NCI-H524 treated with DMSO at 0.1 percent for 48 hours (cell line): Measurements from ENCODE around the gene CLPX.
A peak's percentile ranks its signal among the peaks of the same experiment; 100 is the strongest.
"Not testable (repeated sequence)": the region's sequence is repeated elsewhere in the genome, so short reads cannot be mapped to it uniquely, and the experiment has no call there.

Experiments used
- DNase-seq: peaks from one replicate; lab custom pipeline; 2025; lab: John Stamatoyannopoulos, UW

The CLPX gene

DNA sequence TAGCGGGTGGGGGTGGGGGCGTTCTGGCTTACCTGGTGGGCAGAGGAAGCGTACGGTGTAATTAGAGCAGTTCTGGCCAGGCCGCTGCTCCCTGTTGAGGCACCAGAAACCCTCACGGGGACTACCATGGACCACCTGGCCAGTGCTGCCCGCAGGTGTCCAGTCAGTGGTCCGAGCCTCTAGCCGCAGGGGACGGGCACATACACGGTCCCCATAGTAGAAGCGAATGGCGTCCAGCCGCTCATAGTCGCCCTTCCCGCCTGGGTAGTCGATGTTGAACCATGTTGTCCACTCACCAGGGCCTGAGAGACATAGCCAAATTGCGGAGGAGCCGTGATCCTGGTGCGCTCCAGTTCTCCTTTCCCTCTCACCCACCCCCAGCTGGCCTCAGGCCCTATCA lies 21.6 kb upstream of the CLPX start:
- no peak for DNase-seq

DNA sequence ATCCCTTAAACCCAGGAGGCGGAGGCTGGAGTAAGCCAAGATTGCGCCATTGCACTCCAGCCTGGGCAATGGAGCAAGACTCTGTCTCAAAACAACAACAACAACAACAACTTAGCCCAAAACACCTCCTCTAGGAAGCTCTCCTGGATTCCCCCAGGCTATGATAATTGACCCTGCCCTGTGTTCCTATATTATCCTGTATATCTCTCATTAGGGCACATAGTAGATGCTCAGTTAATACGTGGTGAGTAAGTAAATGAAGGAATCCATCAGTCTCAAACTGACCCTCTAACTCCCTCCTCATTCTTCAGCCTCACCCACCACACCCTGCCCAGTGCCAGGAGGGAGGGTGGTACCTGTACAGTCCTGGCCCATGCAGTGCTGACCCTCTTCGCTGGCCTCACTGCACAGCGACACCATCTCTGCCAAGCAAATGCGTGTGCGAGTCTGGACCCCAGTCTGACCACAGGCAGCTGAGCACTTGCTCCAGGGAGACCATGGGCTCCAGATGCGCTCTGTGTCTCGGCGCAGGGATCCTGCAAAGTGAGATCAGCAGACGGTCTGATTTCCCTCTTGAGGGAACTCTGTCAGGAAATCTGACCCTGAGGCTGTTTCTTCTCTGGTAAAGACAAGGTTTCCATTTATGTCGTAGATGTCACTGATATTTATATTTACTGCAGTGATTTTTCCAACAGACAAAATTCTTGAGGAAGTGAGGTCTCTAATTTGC lies 20.0 kb upstream of the CLPX start:
- DNase-seq, result no peak

DNA sequence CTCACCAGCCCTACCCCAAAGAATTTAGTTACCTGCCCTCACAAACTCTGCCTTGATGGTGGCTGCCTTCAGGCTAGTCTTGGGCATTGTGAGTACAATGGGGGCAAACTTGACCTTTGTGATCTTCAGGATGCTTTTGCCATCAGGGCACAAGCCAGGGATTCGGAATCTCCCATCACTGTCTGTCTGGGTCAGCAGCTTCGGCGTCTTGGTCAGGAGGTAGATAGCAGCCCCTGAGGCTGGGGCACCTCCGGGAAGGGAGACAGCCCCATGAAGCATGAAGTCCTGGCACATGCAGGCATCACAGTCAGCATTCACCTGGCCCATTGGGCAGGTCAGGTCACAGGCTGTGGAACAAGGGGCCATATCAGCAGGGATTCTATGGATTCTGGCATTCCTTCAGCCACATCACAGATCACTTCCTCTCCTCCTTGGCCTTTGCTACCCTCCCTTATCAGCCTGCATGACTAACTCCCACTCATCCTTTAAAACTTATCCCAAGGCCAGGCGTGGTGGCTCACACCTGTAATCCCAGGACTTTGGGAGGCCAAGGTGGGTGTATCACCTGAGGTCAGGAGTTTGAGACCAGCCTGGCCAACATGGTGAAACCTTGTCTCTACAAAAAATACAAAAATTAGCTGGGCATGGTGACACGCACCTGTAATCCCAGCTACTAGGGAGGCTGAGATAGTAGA lies 19.2 kb upstream of the CLPX start:
- no peak for DNase-seq

DNA sequence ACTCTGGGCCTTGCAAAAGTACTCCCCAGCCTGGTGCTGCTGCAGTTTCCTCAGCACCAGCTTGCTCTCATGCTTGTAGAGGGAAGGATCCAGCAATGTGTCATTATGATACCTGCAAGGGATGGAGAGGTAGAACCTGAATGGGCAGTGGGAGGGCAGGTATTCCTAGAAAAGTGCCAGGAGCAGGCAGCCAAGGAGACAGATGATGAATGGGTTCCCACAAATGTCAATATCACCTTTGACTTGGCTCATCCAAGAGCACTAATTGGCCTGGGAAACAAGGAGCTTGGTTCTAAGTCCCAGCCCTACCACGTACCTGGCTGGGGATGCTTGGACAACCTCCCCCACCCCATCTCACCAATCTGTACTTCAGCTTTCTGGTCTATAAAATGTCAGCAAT lies 16.8 kb upstream of the CLPX start:
- no peak for DNase-seq

DNA sequence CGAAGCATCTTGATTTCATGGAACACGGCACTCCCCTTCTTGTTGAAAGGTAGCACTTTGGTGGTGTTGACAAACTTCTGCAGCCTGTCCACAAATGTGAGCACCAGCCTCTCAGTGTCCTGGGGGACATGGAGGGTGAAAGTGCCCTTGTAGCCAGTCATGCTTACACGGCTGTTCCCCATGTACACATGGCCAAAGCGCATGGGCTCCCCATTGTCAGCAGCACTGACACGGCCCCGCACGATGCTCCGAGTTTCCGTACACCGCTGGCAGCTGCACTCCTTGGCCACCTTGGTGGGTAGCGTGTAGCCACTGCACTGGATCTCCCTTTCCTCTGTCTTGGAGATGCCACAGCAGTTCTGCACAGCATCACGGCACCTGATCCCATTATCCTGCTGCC lies 13.4 kb upstream of the CLPX start:
- DNase-seq, result no peak

DNA sequence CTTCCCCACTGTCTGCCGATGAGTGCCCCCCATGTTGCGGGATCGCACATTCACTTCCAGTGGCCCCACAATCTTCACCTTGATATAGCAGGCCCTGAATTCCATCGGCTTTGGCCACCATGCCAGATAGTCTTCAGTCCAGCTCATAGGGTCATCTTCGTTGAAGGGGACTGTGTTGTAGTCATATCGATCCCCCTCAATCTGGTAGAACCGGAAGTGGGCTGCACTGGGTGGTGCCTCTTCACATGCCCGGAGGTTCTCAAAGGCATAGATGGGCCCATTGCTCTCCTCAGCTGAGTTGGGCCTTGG lies 12.1 kb upstream of the CLPX start:
- no peak for DNase-seq

DNA sequence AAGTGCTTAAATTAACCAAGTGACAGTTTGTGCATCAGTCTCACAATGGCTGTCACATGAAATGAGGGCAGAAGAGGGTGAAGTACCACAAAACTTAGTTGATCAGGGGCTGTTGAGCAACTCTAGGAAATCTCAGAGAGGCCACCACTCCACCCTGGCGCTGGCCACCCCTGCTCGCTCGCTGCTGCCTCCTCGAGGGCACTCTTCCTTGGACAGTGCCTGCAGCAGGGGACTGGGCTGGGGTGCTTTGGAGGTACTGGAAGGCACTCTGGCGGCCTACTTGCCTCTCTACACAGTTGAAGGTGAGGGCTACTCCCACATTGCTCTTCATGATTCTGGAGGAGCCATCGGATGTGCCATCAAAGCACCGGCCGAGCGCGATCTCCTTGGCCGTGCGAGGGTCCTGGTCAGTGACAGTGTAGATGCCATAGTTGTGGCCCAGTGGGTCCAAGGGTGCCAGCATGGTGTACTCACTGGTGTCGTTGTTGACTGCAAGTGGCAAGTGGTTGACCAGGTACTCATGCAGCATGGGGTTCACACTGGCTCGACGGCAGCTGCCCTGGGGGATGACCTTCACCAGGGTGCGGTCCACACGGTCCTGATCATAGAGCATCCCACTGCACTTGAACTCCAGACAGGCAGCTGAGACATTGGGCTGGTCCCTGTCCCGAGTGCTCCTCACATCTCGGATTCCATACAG lies 11.6 kb upstream of the CLPX start:
- no peak for DNase-seq

DNA sequence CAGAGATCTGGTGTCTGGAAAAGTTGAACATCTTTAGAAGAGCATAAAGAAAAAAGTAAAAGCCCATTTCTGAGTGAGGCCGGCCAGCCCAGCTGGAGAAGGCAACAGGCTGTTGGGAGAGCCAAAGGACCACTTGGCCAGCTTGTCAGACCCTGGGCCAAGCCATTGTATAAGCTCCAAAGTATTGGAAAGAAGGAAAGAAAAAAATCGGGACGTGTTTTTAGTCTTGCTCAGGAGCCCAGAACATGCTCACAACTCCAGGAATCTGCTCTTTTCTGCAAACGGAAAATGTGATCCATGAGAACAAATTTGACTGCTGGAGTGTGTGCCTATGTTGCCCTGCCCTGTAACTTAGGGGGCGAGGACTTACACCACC lies 10.4 kb upstream of the CLPX start:
- no peak for DNase-seq

DNA sequence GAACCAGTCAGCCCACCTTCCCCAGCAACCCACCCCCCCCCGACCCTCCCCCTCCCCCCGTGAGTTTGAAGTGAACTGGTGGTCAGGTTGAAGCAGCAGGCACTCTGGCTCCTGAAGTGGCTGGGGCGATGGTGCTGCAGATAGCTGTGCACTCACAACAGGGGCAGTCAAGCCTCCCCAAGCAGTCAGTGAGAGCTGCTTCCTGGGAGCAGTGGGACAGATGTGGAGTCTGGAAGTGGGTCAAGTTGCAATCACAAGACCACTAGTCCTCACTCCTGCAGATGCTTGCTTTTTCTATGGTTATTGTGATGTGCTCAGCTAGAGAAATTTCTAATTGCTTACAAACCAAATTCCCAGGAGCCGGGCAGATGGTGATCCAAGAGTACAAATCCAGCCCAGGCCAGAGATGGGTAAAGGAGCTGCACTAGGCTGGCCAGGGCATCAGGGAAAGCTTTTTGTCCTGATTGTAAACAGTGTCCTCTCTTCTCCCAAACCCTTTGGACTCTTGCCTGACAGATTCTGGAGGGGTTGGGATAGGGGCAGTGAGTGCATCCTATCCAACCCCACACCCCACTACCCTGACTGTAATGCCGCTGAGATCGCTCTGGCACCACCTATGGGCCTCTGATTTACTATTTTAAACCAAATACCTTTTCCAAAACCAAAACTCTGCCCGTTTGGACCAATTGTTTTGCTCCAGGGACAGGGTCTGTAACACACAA lies 9.8 kb upstream of the CLPX start:
- peak; percentile 77 for DNase-seq

DNA sequence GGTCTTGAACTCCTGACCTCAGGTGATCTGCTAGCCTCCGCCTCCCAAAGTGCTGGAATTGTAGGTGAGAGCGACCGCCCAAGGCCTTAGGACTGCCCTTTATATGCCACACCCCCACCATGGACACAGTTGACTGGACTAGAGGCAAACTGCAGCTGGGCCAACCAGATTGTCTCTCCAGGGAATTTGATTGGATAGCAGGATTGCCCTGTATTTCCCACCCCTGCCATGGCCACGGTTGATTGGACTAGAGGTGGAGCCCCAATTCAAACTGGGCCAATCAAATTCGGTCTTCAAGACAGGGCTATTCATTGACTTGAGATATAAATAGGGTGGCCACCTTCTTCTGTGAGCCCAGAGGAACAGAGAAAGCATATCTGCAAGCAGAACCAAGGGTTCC lies 6.9 kb upstream of the CLPX start:
- DNase-seq, result no peak

DNA sequence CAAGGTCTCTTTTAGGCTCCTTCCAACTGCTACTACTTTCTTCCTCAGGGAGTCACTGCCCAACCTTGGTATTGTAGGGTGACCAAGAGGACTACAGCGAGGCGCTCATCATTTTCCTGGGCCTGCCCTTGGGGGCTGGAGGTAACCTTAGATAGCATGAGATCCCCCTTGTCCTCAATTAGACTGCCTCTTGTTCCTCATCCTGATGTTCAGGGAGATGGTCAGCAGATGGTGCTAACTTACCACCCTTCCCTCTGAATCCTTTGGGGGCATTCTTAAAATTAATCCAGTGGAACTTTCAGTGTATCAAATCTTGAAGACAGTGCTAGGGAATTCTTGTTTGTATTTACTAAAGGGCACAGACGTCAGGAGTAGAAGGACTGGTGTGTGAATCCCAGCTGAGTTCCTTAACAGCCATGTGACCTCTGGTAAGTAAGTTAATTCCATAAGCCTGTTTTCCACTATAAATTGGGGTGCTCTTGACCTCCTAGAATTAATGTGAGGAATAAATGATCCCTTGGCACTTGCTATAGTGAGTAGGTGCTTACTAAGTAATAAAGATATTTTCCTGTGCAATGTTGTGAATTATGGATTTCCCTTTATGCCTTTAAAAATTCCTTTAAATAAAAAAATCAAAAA lies 4.1 kb upstream of the CLPX start:
- peak; percentile 38 for DNase-seq

DNA sequence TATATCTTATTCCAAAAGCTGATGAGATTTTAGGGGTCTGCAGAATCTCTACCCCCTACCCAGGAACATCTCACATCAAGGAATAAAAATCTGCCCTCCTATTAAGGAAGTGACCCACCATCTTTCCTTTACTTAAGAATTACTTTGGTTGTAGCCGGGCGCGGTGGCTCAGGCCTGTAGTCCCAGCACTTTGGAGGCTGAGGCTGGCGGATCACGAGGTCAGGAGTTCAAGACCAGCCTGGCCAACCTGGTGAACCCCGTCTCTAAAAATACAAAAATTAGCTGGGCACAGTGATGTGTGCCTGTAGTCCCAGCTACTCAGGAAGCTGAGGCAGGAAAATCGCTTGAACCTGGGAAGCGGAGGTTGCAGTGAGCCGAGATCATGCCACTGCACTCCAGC lies 3.3 kb upstream of the CLPX start:
- not testable (repeated sequence) for DNase-seq

DNA sequence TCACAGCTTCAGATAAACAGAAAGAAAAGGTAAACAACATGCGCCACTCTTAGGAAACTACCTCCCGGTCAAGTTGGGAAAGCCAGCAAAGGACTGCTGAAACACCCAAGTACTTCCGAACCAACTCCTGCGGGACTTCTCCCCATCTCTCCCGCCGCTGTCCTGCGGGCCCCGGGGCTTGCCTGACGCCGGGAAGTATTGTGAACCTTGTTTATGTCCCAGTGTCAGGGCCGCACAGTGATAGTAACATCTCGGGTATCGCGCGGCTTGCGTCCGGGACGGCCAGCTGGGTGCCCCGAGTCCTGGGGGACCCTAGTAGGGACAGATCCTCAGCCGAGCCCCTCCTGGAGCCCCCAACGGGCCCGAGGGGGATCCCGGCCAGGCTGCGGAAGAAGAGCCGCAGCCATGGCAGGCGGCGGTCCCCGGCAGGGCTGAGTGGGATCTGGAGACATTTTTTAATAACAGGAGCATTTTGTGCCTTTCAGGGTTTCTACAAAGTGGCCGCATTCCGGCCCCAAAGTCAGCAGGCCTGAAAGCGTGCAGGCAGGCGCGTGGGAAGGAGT lies 756 bp downstream of the CLPX start:
- no peak for DNase-seq

DNA sequence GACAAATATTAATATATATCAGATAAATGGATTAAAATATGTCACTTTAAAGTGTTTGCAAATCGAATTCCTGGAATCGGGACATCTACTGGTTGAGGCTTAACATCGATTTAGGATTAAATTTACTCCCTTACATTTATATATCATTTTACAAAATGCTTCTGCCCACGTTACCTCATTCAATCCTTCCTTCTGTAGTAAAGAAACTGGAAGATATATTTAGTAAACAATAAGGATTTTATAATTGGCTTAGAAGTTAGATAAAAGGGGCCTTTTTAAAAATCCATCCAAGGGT lies 1.3 kb downstream of the CLPX start:
- no peak for DNase-seq

DNA sequence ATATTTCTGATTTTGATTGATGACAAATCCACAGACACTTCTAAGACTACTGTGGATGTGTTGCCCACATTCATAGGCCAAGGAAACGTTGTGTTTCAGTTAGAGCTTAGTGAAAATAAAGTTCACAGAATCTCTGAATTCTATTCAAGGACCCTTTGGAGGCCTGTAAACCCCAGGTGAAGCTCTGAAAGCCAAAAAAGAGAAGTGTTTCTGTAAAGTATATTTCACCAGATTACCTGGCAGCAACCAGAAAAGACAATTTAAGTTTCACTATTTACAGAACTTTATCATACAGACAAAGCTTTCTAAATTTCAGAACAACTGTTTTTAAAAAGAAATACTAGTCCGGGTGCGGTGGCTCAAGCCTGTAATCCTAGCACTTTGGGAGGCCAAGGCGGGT lies 2.6 kb downstream of the CLPX start:
- DNase-seq, result no peak

DNA sequence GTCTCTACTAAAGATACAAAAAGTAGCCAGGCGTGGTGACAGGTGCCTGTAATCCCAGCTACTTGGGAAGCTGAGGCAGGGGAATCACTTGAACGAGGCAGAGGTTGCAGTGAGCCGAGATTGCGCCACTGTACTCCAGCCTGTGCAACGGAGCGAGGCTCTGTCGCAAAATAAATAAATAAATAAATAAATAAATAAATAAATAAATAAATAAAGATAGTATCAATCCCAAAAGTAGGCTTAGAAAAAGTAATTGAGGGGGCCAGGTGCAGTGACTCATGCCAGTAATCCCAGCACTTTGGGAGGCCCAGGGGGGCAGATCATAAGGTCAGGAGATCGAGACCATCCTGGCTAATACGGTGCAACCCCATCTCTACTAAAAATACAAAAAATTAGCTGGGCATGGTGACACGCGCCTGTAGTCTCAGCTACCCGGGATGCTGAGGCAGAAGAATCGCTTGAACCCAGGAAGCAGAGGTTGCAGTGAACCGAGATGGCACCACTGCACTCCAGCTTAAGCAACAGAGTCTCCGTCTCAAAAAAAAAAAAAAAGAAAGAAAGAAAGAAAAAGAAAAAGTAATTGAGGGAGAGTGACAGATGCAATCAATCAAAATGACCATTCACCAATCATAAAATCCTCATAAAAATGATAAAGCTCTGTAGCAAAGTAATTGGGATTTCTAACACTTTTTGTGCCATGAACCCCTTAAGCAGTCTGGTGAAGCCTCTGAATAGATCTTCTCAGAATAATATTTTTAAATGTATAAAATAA lies 3.4 kb downstream of the CLPX start:
- DNase-seq, result not testable (repeated sequence)

DNA sequence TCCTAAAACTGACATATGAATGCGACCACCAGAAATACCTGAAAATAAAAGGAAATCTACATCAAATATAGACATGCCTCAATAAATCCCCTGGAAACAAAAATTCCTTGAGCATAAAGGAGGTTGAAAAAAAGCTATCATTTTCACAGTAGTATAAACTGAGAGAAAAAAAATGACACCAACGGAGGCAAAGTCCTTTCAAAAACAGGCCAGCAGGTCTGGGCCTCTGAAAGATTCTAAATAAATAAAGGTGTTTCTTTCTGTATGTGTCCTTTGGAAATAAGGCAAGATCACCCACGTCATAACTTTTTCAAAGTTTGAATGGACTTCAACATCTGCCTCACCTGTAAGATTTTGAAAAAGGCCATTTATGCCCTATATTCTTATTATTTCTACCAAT lies 5.0 kb downstream of the CLPX start:
- DNase-seq, result no peak

DNA sequence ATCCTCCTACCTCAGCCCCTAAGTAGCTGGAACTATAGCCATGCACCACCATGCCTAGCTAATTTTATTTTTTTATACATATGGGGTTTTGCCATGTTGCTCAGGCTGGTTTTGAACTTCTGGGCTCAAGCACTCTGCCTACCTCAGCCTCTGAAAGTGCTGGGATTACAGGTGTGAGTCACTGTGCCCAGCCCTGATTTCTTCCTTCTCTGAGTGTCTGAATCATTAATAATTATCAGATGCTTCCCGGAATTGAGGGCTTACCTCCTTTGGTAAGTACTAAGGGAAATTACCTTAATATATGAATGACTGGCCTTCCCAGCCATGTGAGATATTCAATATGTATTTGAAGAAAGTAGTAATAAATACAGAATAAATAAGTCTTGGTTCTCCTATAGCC lies 7.2 kb downstream of the CLPX start:
- no peak for DNase-seq

DNA sequence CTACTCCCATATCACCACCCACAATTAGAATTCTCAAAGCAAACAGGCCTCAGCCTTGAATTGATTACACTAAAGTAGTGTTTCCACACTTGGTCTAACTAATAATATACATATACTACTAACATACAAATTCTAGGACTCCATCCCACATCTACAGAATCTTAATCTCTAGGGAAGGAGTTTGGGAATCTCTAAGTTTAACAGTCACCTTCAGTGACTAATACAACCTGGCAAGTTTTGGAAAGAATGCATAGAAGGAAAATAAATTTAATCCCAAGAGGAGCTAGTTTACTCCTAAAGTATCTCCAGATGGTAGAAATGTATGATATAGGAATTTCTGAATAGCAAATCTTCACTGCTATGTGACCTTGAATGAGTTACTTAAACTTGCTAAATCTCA lies 9.1 kb downstream of the CLPX start:
- DNase-seq, result no peak

DNA sequence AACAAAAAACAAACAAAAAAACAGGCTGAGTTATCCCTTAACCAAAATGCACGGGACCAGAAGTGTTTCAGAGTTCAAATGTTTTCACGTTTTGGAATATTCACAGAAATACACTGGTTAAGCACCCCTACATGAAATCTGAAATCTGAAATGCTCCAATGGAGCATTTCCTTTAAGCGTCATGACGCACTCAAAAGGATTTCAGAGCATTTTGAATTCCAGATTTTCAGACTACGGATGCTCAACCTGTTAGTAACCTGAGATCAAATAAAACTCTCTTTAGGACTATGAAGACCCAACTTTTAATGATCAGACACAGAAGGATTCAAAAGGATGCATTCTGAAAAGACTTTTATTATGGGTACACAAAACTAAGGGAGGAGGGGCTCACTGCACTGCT lies 9.6 kb downstream of the CLPX start:
- no peak for DNase-seq

DNA sequence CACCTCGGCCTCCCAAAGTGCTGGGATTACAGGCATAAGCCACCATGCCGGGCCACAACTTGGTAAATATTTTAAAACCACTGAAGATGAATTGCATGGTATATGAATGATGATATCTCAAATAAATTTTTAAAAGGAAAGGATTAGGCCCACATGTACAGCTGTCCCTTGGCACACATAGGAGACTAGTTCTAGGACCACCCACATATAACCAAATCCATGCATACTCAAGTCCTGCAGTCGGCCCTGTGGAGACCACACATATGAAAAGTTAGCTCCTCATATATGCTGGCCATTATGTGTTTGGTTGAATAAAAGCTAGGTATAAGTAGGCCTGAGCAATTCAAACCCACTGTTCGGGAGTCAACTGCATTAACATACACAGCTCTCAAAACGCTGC lies 10.6 kb downstream of the CLPX start:
- DNase-seq, result no peak

DNA sequence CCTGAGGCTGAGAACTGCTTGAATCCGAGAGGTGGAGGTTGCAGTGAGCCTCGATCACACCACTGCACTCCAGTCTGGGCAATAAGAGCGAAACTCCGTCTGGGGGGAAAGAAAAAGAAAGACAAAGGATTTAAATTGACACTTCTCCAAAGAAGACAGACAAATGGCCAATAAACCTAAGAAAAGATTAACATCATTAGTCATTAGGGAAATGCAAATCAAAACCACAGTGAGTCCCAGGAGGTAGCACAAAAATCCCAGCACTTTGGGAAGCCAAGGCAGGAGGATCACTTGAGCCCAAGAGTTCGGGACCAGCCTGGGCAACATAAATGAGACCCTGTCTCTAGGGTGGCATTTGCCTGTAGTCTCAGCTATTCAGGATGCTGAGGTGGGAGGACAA lies 12.6 kb downstream of the CLPX start:
- DNase-seq, result no peak
